HG03135 (cell line): Measurements from ENCODE around the gene ELOVL5.
"Not testable (repeated sequence)": the region's sequence is repeated elsewhere in the genome, so short reads cannot be mapped to it uniquely, and the experiment has no call there.

Experiments
- ATAC-seq: cut with Tn5 transposase; IDR thresholded peaks from one replicate; pipeline ENCODE4 v1.9.1; 2021; ENCODE audit warnings: mild to moderate bottlenecking, moderate library complexity; ENCODE audit not compliant: unreplicated experiment

The ELOVL5 gene

DNA sequence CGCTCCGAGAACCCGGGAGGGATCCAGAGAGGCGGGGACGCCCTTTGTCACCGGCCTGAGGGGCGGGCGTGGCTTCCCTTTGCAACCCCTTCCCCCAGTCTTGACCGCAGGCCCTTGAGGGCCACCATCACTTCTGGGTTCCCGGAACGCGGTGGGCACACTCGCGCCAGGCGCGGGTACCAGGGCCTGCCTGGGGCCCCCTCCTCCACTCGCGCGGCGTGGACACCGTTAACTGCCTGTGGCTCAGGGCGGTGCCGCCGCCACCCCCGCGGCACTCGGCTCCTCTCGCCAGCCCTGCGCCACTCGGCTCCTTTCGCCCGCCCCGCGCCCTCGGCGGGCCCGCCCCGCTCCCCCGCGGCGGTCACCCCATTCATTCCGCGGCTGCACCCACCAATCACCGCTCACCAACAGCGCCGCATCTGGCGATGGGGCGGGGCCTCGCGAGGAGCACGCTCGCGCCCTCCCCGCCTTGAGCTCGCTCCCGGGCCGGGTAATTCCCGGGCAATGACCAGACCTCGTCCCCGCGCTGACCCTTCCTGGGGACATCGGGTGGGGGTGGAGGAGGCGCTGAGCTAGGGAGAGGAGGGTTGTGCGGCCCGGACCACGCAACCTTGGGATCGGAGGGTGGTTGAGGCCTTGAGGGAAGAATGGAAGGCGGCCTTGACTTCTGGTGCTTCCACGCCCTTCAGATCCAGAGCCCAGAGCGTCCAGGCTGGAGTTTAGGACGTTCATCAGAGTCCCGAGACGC lies 10.5 kb upstream of the ELOVL5 start:
- peak; percentile 91 for ATAC-seq

DNA sequence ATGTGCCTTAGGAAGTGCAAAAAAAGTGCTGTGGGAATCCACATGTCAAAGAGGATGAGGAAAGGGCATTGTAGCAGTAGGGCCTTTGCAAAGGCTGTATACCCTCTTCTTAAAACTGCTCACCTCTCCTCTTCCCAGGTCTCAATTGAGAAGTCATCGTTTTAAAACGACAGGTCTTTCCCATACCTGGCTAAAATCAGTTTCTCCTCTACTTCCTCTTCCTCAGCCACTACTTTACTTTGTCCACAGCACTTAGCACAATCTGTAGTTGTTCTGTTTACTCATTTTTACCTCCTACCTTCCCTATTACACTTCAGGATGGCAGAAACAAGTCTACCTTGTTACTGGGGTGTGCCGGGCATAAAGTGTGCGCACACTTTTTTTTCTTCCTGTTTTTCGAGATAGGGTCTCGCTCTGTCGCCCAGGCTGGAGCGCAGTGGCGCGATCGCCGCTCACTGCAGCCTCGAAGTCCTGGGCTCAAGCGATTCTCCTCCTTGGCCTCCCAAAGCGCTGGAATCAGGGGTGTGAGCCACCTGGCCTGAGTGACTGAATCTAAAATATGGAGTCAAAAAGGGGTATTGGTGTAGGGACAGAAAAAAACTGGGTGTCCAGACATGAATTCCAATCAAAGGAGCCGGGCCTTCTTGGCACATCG lies 9.8 kb upstream of the ELOVL5 start:
- peak; percentile 9 for ATAC-seq

DNA sequence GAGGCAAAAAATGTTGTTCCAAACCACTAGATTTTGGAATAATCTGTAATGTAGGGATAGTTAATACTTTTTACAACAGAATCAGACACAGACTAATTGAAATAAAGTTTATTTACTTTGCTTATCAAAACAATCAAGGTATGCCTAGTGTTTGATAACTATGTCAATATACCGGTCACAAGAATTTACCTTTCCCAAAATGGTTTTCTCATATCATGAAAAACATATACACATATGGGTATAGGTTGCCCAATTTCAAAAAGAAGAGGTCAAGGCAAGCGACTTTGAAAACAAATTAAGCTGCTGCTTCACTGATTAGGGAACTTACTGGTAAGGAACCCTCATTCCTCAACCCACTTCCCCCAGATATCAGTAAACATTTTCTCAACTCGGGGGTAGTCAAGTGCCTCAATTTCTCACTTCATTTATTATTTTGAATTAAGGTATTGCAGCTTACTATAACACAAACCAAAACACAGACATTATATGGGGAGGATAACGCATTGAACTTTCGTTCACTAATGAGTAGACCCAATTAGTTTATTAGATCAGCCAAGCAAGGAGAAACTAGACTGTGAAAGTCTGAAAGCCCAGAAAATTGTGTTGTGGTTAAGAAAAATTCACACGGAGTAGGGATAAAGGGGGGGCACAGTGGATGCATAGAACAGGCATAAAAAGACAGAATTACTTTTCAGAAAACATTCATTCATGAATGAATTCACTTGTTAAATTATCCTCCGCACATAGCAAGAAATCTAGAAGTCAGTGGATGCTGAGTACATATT lies 9.0 kb upstream of the ELOVL5 start:
- no peak for ATAC-seq

DNA sequence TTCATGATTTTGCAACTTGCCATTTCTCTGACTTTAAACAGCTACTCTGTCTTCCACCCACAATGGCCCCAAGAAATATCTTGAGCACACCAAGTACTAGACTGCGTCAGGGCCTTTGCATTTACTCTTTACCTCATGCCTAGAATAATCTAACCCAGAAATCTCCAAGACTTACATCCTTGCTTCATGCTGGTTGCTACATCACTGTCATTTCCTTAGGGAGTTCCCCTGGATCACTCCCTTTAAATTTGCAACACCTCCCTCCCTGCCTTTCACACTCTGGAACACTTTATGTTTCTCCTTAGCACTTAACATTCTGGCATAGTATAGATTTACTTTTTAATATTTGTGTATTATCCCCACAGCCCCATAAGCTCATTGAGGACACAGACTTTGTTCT lies 4.9 kb upstream of the ELOVL5 start:
- no peak for ATAC-seq

DNA sequence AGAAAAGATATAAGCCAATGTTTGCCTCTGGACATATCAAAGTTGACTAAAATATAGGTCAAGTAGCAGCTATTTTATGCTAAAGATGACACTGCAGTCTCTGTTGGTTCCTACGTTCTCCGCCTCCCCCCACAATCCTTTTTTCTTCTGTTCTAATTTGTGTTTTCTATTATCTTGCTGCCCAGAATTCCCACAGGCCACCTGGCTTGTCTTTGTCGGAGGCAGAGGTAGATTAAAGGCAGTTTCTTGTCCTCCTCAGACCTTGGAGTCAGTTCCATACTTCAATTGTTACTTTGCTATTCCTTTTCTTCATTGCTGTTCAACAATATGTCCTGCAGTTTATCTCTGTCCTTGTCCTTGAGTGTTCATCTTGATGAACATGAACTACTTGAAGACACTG lies 3.6 kb upstream of the ELOVL5 start:
- ATAC-seq: no peak

DNA sequence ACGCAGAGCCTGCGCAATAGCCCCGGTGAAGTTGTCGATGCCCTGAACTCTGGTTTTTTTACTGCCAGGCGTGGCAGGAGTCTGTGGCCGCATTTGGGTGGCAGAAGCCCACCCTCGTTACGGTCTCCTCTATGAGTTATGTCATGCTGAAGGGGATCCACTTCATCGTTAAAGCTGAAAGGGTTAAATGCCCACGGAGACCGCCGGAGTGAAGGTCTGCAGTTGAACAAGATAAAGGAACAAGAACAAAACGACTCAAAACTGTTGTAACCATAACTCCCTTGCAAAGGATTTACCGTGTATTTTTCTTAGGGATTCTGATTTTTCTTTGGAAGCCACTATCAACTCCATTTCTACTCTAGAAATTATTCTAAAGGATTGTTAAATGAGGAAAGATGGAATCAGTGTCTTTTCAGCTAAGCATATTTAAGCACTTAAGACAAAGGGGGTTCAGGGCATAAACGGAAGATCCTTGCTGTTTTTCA lies 501 bp upstream of the ELOVL5 start:
- no peak for ATAC-seq

DNA sequence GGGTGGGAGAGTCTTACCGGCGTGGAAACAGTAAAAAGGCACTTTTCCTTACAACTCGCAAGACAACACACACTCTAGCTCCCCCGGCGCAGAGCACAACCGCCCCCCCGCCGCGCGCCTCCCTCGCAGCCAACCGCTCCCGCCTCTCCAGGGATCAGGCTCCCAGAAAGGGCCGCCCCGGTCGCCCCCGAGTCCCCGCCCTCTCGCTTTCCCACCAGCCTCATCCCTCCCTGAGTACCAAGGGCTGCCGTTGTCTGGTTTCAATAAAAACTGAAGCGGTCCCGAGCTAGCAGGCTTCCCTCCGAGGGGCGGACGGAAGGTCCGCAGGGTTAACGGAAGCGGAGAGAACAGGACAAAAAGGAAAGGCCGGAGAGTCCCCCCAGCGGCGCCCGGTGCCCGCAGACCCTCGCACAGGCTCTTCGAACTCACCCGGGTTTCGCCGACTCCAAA lies 804 bp downstream of the ELOVL5 start:
- ATAC-seq: peak; percentile 25

DNA sequence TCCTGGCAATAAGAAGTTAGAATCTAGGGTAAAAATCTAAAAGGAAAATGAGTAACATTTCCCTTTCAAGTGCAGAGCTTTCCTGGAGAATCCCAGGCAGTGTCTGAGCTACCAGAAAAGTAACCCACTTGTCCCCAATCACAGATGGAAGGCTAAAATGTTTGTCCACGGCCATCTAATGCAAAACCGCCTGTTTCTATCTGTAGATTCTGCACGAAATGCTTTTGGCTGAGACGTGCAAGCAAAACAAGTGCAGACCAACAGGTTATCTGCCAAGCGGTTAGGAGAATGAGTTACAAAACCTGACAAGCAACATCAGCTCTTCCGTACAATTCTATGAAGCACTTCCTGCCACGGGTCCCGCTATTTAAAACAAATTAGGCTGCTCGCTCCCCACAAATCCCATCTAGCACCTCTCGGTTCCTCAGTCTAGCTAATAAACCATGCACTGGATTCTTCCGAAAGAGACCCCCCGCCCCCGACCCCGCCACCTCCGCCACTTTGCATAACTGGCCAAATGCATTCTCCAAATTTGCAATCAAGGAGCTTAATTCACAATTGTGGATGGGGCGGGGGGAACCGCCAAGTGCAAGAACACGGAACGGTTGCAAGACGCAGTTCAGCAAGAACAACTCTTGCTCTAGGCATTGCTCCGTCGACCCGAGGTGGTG lies 1.4 kb downstream of the ELOVL5 start:
- peak; percentile 17 for ATAC-seq

DNA sequence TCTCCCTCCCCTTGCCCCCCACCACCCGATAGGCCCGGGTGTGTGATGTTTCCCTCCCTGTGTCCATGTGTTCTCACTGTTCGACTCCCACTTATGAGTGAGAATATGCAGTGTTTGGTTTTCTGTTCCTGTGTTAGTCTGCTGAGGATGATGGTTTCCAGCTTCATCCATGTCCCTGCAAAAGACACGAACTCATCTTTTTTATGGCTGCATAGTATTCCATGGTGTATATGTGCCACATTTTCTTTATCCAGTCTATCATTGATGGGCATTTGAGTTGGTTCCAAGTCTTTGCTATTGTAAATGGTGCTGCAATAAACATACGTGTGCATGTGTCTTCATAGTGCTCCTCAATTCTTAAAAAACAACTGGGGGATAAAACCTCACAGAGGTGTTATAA lies 2.7 kb downstream of the ELOVL5 start:
- not testable (repeated sequence) for ATAC-seq

DNA sequence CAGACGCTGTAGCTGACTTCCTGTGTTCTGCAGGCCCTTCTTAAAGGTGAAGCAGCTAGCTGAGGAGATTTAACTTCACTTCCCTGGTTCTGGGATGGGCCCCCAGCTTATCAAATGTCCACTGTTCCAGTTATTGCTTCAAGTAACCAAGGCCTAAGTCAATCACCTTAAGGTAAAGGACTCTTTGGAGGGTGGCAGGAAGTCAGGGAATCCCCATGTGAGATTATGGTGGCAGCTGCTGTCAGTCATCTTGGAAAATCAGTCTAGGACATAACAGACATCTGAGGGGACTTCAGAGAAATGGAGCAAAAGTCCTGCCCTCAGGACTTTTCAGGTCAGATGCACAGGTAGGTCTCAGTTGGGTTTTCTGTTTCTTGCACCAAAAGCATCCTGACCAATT lies 3.8 kb downstream of the ELOVL5 start:
- no peak for ATAC-seq

DNA sequence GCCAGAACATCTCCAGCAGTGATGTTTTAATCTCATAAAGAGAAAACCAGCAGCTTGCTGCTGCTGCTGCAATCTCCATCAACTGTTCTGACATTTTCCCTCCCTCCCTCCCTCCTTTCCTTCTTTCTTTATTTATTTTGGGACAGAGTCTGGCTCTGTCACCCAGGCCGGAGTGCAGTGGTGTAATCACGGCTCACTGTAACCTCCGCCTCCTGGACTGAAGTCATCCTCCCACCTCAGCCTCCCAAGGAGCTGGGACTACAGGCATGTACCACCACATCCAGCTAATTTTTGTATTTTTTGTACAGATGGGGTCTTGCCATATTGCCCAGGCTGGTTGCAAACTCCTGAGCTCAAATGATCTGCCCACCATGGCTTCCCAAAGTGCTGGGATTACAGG lies 5.7 kb downstream of the ELOVL5 start:
- ATAC-seq: no peak

DNA sequence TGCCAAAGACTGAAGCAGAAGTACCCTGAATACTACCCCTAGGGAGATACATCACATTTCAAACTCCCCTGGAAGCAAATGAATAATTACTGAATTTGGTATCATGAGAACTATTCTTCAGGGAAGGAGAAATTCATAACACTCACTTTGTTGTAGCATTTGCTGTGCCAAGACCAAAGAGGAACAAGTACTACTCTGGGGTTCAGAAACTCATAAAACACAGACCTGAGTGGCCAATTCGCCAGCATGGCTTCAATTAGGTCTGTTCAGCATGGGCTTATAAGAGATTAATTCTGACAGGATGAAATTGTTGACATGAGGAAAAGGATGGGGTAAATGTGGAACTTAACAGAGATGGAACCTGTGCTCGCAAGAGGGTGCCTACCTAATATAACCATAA lies 6.5 kb downstream of the ELOVL5 start:
- no peak for ATAC-seq

DNA sequence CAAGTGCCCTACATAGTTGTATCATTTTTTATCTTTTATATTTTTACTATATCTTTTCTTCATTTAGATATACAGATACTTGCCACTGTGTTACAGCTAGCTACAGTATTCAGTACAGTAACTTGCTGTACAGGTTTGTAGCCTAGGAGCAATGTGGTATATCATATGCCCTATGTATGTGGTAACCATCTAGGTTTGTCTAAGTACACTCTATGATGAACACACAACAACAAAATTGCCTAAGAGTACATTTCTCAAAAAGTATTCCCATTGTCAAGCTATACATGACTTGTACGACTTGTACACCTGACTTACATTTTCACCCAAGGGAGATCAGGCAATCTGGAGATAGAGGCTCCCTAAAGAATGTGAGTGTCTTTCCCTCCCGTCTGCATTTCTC lies 8.2 kb downstream of the ELOVL5 start:
- no peak for ATAC-seq

DNA sequence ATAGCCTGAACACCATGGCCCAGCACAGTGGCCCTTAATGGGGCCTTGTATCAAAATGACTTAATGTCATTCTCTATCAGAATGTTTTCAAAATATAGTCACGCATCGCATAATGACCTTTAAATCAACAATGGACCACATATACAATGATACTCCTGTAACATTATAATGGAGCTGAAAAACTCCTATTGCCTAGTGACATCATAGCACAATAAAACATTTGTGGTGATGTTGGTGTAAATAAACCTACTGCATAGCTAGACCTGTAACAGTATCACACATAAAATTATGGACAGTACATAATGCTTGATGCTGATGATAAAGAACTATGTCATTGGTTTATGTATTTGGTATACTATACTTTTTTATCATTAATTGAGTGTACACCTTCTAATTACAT lies 9.3 kb downstream of the ELOVL5 start:
- ATAC-seq: no peak

DNA sequence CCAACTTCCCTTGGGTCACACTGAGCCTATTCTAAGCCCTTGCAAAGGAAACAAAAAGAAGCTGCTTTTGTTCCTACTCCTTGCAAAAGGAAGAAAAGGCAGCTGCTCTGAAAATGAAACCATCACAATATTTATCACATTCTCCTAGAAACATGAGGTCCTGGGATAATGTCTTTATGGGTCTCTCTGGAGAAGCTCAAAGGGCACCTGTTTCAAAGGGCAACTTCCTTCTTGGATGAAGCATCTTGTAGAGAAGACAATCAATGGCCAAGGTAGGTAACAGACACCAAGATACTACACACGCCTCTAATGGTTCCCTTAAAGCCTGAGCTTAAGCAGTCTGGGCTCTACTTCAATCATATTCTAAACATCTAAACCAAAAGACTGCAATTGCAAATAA lies 10.4 kb downstream of the ELOVL5 start:
- ATAC-seq: no peak

DNA sequence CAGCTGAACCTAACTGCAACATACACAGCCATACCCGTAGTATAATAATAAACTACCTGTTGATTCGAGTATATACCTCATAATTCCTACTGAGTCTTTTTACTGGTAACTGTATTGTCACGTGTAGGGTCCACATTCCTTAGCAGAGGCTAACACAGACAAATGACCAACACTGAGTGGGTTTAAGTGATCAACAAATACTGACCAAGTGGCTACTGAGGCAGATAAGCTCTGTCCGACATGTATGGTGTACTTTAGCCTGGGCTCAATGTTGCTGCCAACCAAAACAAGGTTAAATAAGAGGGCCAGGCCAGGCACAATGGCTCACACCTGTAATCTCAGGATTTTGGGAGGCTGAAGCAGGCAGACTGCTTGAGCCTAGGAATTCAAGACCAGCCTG lies 12.7 kb downstream of the ELOVL5 start:
- ATAC-seq: no peak

DNA sequence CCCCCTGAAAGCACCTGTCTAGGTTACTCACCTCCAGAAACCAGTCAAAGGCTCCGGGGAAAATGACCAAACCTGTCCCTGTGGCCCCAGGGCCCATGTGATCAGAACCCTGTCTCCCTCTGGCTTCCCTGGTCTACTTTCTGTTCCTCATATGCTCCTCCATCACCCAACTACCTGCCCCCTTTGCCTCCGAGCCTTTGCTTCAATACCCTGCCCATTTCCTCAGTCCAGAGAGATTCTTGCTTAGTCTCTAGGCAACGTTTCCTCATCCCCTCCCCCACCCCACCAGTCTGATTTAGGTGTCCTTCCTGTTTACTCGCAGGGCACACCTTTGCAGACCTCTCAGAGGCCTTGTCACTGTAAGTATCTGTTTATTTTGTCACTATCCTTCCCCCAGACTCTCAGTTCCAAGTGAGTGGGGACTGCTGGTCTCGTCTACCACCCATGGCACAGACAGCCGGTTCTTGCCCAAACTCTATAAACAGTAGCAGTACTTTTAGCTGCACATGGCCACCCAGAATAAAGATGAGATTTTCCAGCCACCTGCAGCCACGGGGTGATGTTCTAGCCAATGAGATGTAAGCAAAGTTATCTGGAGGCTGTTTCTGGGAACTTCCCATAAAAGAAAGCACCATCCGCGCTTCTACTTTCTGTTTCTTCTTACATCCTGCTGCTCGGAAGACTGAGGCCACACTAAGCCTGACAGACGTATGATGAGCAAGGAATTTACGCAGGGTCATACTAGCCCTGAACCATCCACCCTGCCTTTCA lies 13.3 kb downstream of the ELOVL5 start:
- peak; percentile 86 for ATAC-seq

DNA sequence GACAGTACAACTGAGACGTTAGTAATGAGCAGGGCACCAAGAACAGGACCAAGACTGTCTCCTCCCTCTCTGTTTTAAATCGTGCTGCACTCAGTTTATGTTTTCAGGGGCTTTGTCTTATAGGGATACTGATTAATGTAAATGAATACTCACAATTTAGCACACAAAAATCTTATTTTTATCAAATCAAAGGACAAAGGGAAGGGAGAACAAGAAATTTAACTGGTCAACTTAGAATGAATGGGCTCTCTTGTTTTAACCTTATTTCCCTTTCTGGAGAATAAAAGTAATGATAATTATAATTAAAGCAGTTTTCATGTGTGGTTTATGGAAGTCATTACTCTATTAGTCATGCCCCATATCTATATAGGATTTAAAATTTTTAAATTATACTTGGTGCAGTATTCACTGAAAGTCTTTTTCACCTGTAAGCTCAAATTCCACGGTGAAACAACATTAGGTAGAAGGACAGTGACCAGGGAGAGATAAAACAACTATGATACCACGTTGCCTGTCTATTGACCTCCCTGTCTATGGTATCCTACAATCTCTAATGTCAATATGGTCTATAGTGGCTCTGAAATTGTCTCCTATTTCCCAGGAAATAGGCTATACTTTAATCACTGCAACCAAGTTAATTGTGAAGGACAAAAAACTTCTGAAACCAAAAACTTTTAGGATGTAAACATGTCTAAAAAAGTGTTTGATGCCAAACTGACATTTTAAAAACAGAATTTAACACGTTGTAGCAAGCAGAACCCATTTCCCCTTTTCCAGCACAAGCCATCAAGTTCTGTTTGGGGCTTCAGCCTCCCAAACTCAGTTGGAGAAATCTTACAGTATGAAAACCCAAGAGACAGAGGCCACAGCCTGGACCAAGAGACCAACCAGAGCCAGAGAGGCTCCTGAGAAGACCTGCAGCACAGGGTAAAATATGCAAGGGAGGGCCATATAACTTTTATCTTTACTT lies 15.0 kb downstream of the ELOVL5 start:
- ATAC-seq: no peak

DNA sequence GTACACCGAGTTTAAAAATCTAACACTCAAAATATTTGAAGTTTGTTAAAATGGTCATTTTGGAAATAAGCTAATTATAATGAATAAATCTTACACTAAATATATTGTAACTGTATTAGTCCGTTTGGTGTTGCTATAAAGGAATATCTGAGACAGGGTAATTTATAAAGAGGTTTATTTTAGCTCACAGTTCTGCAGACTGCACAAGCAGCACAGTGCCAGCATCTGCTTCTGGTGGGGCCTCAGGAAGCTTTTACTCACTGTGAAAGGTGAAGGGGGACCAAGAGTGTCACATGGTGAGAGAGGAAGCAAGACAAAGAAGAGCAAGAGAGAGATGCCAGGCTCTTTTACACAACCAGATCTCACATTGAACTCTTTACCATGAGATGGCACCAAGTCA lies 17.1 kb downstream of the ELOVL5 start:
- ATAC-seq: no peak
